ENCODE measurements around the gene FGD4.

FGD4 gene

GRCh38 chr12:32399370-32400113 lies at the start of gene FGD4:
Gene FGD4 (plus strand): TSS chr12:32399558.
- DNase-seq (ENCODE audit: low spot score) = peak; percentile 93

- DNase-seq (ENCODE audit: low spot score) = no peak
Observed at GRCh38 chr12:32353540-32353939, 45.8 kb upstream of the FGD4 start.

GRCh38 chr12:32357601-32358249 lies 41.6 kb upstream of the FGD4 start:
- DNase-seq (ENCODE audit: low spot score) = no peak

- no peak for DNase-seq (ENCODE audit: low spot score)
Observed at GRCh38 chr12:32360956-32361355, 38.4 kb upstream of the FGD4 start.

- no peak for DNase-seq (ENCODE audit: low spot score)
Observed at GRCh38 chr12:32362892-32363291, 36.5 kb upstream of the FGD4 start.

GRCh38 chr12:32365473-32366064 lies 33.8 kb upstream of the FGD4 start:
- DNase-seq (ENCODE audit: low spot score) = peak; percentile 48

- DNase-seq (ENCODE audit: low spot score) = no peak
Observed at GRCh38 chr12:32366714-32367113, 32.6 kb upstream of the FGD4 start.

GRCh38 chr12:32367381-32367780 lies 32.0 kb upstream of the FGD4 start:
- DNase-seq (ENCODE audit: low spot score) = no peak

- no peak for DNase-seq (ENCODE audit: low spot score)
Observed at GRCh38 chr12:32369202-32369601, 30.2 kb upstream of the FGD4 start.

GRCh38 chr12:32377344-32378055 lies 21.9 kb upstream of the FGD4 start:
- DNase-seq (ENCODE audit: low spot score) = no peak

- no peak for DNase-seq (ENCODE audit: low spot score)
Observed at GRCh38 chr12:32379213-32379612, 20.1 kb upstream of the FGD4 start.

GRCh38 chr12:32379667-32380066 lies 19.7 kb upstream of the FGD4 start:
- DNase-seq (ENCODE audit: low spot score) = no peak

- no peak for DNase-seq (ENCODE audit: low spot score)
Observed at GRCh38 chr12:32382226-32382625, 17.1 kb upstream of the FGD4 start.

GRCh38 chr12:32390572-32391219 lies 8.7 kb upstream of the FGD4 start:
- DNase-seq (ENCODE audit: low spot score) = no peak

GRCh38 chr12:32395026-32395425 lies 4.3 kb upstream of the FGD4 start:
- no peak for DNase-seq (ENCODE audit: low spot score)

GRCh38 chr12:32397696-32398095 lies 1.7 kb upstream of the FGD4 start:
- no peak for DNase-seq (ENCODE audit: low spot score)

- DNase-seq (ENCODE audit: low spot score) = no peak
Observed at GRCh38 chr12:32398181-32398580, 1.2 kb upstream of the FGD4 start.

GRCh38 chr12:32398816-32399369 lies 465 bp upstream of the FGD4 start:
- no peak for DNase-seq (ENCODE audit: low spot score)

- peak; percentile 21 for DNase-seq (ENCODE audit: low spot score)
Observed at GRCh38 chr12:32400114-32400672, 835 bp downstream of the FGD4 start.

- DNase-seq (ENCODE audit: low spot score) = no peak
Observed at GRCh38 chr12:32400866-32401265, 1.5 kb downstream of the FGD4 start.

- DNase-seq (ENCODE audit: low spot score) = no peak
Observed at GRCh38 chr12:32402170-32402569, 2.8 kb downstream of the FGD4 start.

- no peak for DNase-seq (ENCODE audit: low spot score)
Observed at GRCh38 chr12:32402946-32403345, 3.6 kb downstream of the FGD4 start.

Data from hepatic stellate cell (primary cell).